HepG2 (cell line): Measurements from ENCODE around the gene KIAA0319L. TPM values are rescaled to one million over a fixed set of nuclear protein-coding genes. Genes with fewer than 3 reads are reported as not detected.

Experiments used
- ATAC-seq: fragments of 200-7000 bp; cut with Tn5 transposase; 3 replicates; pipeline ENCODE4 v1.9.1; 2020; ENCODE audit warnings: mild to moderate bottlenecking, moderate library complexity
- BruUV-seq: library from RNA; stranded (reverse); fragments of 400-500 nt; replicated peaks from 2 replicates; lab custom pipeline; 2021; lab: Mats Ljungman, UMichigan
- CTCF ChIA-PET: fragments of 300-600 bp; formaldehyde crosslinking; extraction: SDS; loops from one replicate; lab custom pipeline; 2021; ENCODE audit warnings: low total read pairs, inconsistent platforms, low intra/inter-chr PET ratio; lab: Yijun Ruan, JAX
- POLR2A ChIA-PET: fragments of 350-600 bp; sonication (Branson Sonifier 250); formaldehyde crosslinking; loops from one replicate; lab custom pipeline; 2020; ENCODE audit warnings: antibody characterized with exemption, inconsistent platforms; lab: Yijun Ruan, JAX
- DNase-seq: peaks from one replicate; pipeline ENCODE4 v3.0.0-alpha.2; 2015; ENCODE audit warnings: low spot score
- FAIRE-seq: peaks from 3 replicates; lab custom pipeline; 2011; peaks lifted over from hg19 to GRCh38; lab: Jason Lieb, UNC
- H2AFZ ChIP-seq: one replicate; pipeline ENCODE4 v1.6.1; 2011; ENCODE audit warnings: low read length, inconsistent platforms
- H3K27ac ChIP-seq: fragments of 300-600 bp; 3 replicates; pipeline ENCODE4 v1.8.0; 2011; ENCODE audit warnings: mixed run types, mild to moderate bottlenecking, mixed read lengths, low read length, inconsistent platforms; ENCODE audit not compliant: insufficient read depth; ENCODE audit errors: extremely low read length
- H3K27me3 ChIP-seq, 2 experiments: fragments of 200-600 bp in 1 of 2; 2 replicates in 1 of 2; 3 replicates in 1 of 2; pipeline versions ENCODE4 v1.6.0 to v1.8.0; 2011; ENCODE audit warnings: low read length in 2 of 2, mild to moderate bottlenecking in 2 of 2, moderate library complexity in 2 of 2, inconsistent platforms in 1 of 2; ENCODE audit not compliant: insufficient read depth in 2 of 2, control insufficient read depth in 1 of 2
- H3K36me3 ChIP-seq, 2 experiments: fragments of 200-600 bp in 1 of 2; replicated peaks in 1 of 2; 2 replicates in 1 of 2; 3 replicates in 1 of 2; pipeline versions ENCODE4 v1.5.1 to v1.8.0; 2011; ENCODE audit warnings: low read length in 2 of 2, inconsistent platforms in 1 of 2; ENCODE audit not compliant: insufficient read depth in 2 of 2, control insufficient read depth in 1 of 2
- H3K4me1 ChIP-seq: 2 replicates; pipeline ENCODE4 v1.5.1; 2012; ENCODE audit warnings: low read length, inconsistent platforms; ENCODE audit not compliant: insufficient read depth
- H3K4me2 ChIP-seq: 2 replicates; pipeline ENCODE4 v1.6.0; 2011; ENCODE audit warnings: low read depth, low read length, inconsistent platforms
- H3K4me3 ChIP-seq, 3 experiments: fragments of 200-600 bp in 1 of 3; sonication (generic), shearing (Covaris generic) in 1 of 3; replicated peaks in 1 of 3; 2 replicates each; pipeline ENCODE4 v1.5.1; 2011 to 2016; ENCODE audit warnings: low read length in 3 of 3, inconsistent platforms in 2 of 3, low read depth in 2 of 3, mild to moderate bottlenecking in 2 of 3, control low read depth in 1 of 3, mixed read lengths in 1 of 3; ENCODE audit not compliant: insufficient read depth in 1 of 3
- H3K79me2 ChIP-seq: one replicate; pipeline ENCODE4 v1.6.1; 2011; ENCODE audit warnings: low read length, inconsistent platforms; ENCODE audit not compliant: insufficient read depth
- H3K9ac ChIP-seq: 2 replicates; pipeline ENCODE4 v1.6.0; 2011; ENCODE audit warnings: mild to moderate bottlenecking, low read depth, low read length, inconsistent platforms; ENCODE audit not compliant: insufficient read depth
- H3K9me3 ChIP-seq: 2 replicates; pipeline ENCODE4 v1.5.1; 2012; ENCODE audit warnings: mild to moderate bottlenecking, low read length
- H4K20me1 ChIP-seq: 2 replicates; pipeline ENCODE4 v1.6.0; 2011; ENCODE audit warnings: inconsistent platforms, mild to moderate bottlenecking, low read length, moderate library complexity; ENCODE audit not compliant: insufficient read depth
- CC2D1A ChIP-seq: sonication (generic); formaldehyde crosslinking; IDR thresholded peaks from 2 replicates; pipeline ENCODE4 v1.8.1; 2023; ENCODE audit warnings: mild to moderate bottlenecking, missing genetic modification reagents
- CEBPG ChIP-seq: IDR thresholded peaks from 2 replicates; pipeline ENCODE4 v1.6.1; 2016
- ELK4 ChIP-seq: sonication (generic); formaldehyde crosslinking; IDR thresholded peaks from 2 replicates; pipeline ENCODE4 v1.9.0; 2021; ENCODE audit warnings: missing genetic modification reagents, borderline replicate concordance
- FOSL1 ChIP-seq: sonication (generic); formaldehyde crosslinking; IDR thresholded peaks from 2 replicates; pipeline ENCODE4 v1.9.0; 2021; ENCODE audit warnings: missing genetic modification reagents, borderline replicate concordance
- GABPA ChIP-seq, 2 experiments: IDR thresholded peaks; 2 replicates each; pipeline ENCODE4 v1.6.1; 2011 to 2016; ENCODE audit warnings: low read depth in 2 of 2, low read length in 1 of 2, missing biosample characterization in 1 of 2, missing genetic modification characterization in 1 of 2
- HMGXB3 ChIP-seq: sonication (generic); formaldehyde crosslinking; IDR thresholded peaks from 2 replicates; pipeline ENCODE4 v1.4.0; 2020; ENCODE audit warnings: missing genetic modification reagents, borderline replicate concordance
- PHF20 ChIP-seq: sonication (generic); formaldehyde crosslinking; IDR thresholded peaks from 2 replicates; pipeline ENCODE4 v1.5.0; 2020; ENCODE audit warnings: mild to moderate bottlenecking, missing genetic modification reagents
- ZBTB25 ChIP-seq: IDR thresholded peaks from 2 replicates; pipeline ENCODE4 v1.6.1; 2018; ENCODE audit warnings: missing genetic modification reagents
- ZKSCAN1 ChIP-seq: fragments of 150-350 bp; IDR thresholded peaks from 2 replicates; pipeline ENCODE4 v1.6.1; 2014; ENCODE audit warnings: low read length
- ZNF577 ChIP-seq: sonication (generic); formaldehyde crosslinking; IDR thresholded peaks from 2 replicates; pipeline ENCODE4 v1.4.0; 2020; ENCODE audit warnings: mild to moderate bottlenecking, low read depth, missing genetic modification reagents, borderline replicate concordance
- ZNF891 ChIP-seq: sonication (generic); formaldehyde crosslinking; IDR thresholded peaks from 2 replicates; pipeline ENCODE4 v1.5.0; 2020; ENCODE audit warnings: mild to moderate bottlenecking, missing genetic modification reagents
- WGBS: methylation state at CpG from one replicate; pipeline ENCODE4 v1.1.6; 2017; ENCODE audit warnings: low lambda C conversion rate; 5-methylcytosine and 5-hydroxymethylcytosine counted together
- in situ Hi-C: cut with HindIII; loops from 2 replicates; pipeline ENCODE4 v1.10.0; 2017; ENCODE audit warnings: low pct_unique_long_range_greater_than_20kb; ENCODE audit not compliant: extremely low pct_ligation_motif_present
- intact Hi-C: fragments of 100-400 bp; cut with micrococcal nuclease; formaldehyde crosslinking; loops from one replicate; pipeline ENCODE4 v1.10.0; 2022; ENCODE audit not compliant: unreplicated experiment
- polyA plus RNA-seq, 8 experiments: library from polyadenylated mRNA; depleted of rRNA in 3 of 8; stranded (reverse) in 7 of 8; unstranded in 1 of 8; fragments of >200 nt; fragmentation: Illumina TruSeq in 4 of 8; extraction: Trizol in 4 of 8; gene quantifications; 2 replicates each; pipeline versions ENCODE4 v1.2.1 to v1.2.3, GENCODE V29; 2011 to 2016; ENCODE audit warnings: low read depth in 4 of 8, missing spikeins in 1 of 8, mixed read lengths in 1 of 8; ENCODE audit not compliant: insufficient read depth in 1 of 8
- total RNA-seq, 5 experiments: library from RNA; depleted of rRNA; stranded (reverse); fragments of >200 nt; fragmentation: Illumina TruSeq; extraction: Trizol; gene quantifications; 2 replicates each; pipeline ENCODE4 v1.2.3, GENCODE V29; 2016; ENCODE audit warnings: low read depth in 1 of 5

Gene KIAA0319L
- total and polyA plus RNA-seq, 2 of the 13 experiments (the other 11 are each of a cell fraction or from before 2014, with no cell fraction given): 33.4 to 82.6 TPM

- Histone ChIP-seq H3K9me3 (no peaks in the 10 kb centered on the region), H3K27ac (no peak overlapping the region), H3K4me3 (no peak overlapping the region), H3K9ac (no peak overlapping the region), H3K27me3 (no peaks in the 10 kb centered on the region), H3K4me2 (no peak overlapping the region), H3K36me3 (peaks cover 1 to 26% of the 10 kb centered on the region in 2 experiments; a peak in 2 of 5 replicates), H2AFZ (no peak overlapping the region), H3K4me1 (peaks cover 20% of the 10 kb centered on the region), H4K20me1 (no peaks in the 10 kb centered on the region; the same call in none of the 2 replicates), H3K79me2 (peaks cover 17% of the 10 kb centered on the region)
- POLR2A ChIA-PET: interaction anchor here (1.9 kb wide), 1 partner anchor 16 kb away, joined by 6 read pairs; no protein-coding TSS in a partner anchor
- no peak for TF ChIP-seq ZNF577 (CRISPR knock-in tag)
- no peak for TF ChIP-seq CC2D1A
- TF ChIP-seq CEBPG: no peak
- no peak for TF ChIP-seq ZBTB25
- TF ChIP-seq ZNF891 (CRISPR knock-in tag): no peak
- TF ChIP-seq PHF20 (CRISPR knock-in tag): no peak
- TF ChIP-seq ZKSCAN1: no peak
- no peak for TF ChIP-seq ELK4 (CRISPR knock-in tag)
- TF ChIP-seq GABPA (IDR thresholded peaks at IDR 0.05; ENCODE audit: low read depth, low read length): no peak
- TF ChIP-seq GABPA (CRISPR knock-in tag; IDR thresholded peaks at IDR 0.05; ENCODE audit: low read depth): no peak
- TF ChIP-seq FOSL1: no peak
- TF ChIP-seq HMGXB3: no peak
- FAIRE-seq (no peak), DNase-seq (no peak), ATAC-seq (no peak)
- CTCF ChIA-PET: no interaction called here
- in situ Hi-C loops (loop anchor here (10.0 kb wide), 1 partner anchor 95 kb away; no protein-coding TSS in a partner anchor), intact Hi-C loops (no loop called here)
- no TSS peak for BruUV-seq
- 100% methylated on average over 1 of the region's 1 CpG for WGBS
Measured at GRCh38 chr1:35539824-35540261, 17.4 kb downstream of the KIAA0319L start.
